Neural cell (in vitro differentiated cells): Measurements from ENCODE around the gene CYP2W1. TPM values are rescaled to one million over a fixed set of nuclear protein-coding genes. Genes with fewer than 3 reads are reported as not detected.

Experiments
- H2AFZ ChIP-seq: fragments of 200-600, 300-800 bp; sonication (generic), shearing (Covaris generic); 2 replicates; pipeline ENCODE4 v1.6.0; 2014; ENCODE audit warnings: low read depth, mild to moderate bottlenecking, antibody characterized with exemption, low read length, moderate library complexity
- H3F3A ChIP-seq: fragments of 200-600 bp; shearing (Covaris generic); 2 replicates; pipeline ENCODE4 v1.6.1; 2016; ENCODE audit warnings: mild to moderate bottlenecking, moderate library complexity, mixed read lengths, antibody characterized with exemption, low read length; ENCODE audit not compliant: insufficient read depth, poor library complexity, severe bottlenecking
- H3K27ac ChIP-seq: fragments of 200-600, 300-800 bp; sonication (generic), shearing (Covaris generic); 2 replicates; pipeline ENCODE4 v1.5.1; 2014; ENCODE audit warnings: mild to moderate bottlenecking, low read length, moderate library complexity
- H3K27me3 ChIP-seq: fragments of 300-800, 200-600 bp; sonication (generic), shearing (Covaris generic); 2 replicates; pipeline ENCODE4 v1.6.0; 2014; ENCODE audit warnings: mild to moderate bottlenecking, low read depth, low read length, moderate library complexity; ENCODE audit not compliant: insufficient read depth
- H3K36me3 ChIP-seq: fragments of 300-800, 200-600 bp; sonication (generic), shearing (Covaris generic); 2 replicates; pipeline ENCODE4 v1.5.1; 2014; ENCODE audit warnings: mild to moderate bottlenecking, antibody characterized with exemption, low read length, moderate library complexity; ENCODE audit not compliant: insufficient read depth
- H3K4me2 ChIP-seq: fragments of 300-800, 200-600 bp; sonication (generic), shearing (Covaris generic); 2 replicates; pipeline ENCODE4 v1.6.0; 2014; ENCODE audit warnings: mild to moderate bottlenecking, low read length
- H3K4me3 ChIP-seq: fragments of 300-800, 200-600 bp; sonication (generic), shearing (Covaris generic); 2 replicates; pipeline ENCODE4 v1.5.1; 2014; ENCODE audit warnings: mild to moderate bottlenecking, low read length, moderate library complexity
- H3K79me2 ChIP-seq: fragments of 200-600 bp; shearing (Covaris generic); replicated peaks from 2 replicates; pipeline ENCODE4 v1.6.0; 2014; ENCODE audit warnings: mild to moderate bottlenecking, low read length, moderate library complexity; ENCODE audit not compliant: insufficient read depth
- H3K9ac ChIP-seq: fragments of 300-800, 200-600 bp; sonication (generic), shearing (Covaris generic); 2 replicates; pipeline ENCODE4 v1.6.1; 2016; ENCODE audit warnings: mild to moderate bottlenecking, low read length, mixed read lengths
- H3K9me2 ChIP-seq: fragments of 200-600 bp; shearing (Covaris generic); 2 replicates; pipeline ENCODE4 v1.6.1; 2016; ENCODE audit warnings: mild to moderate bottlenecking, low read length, mixed read lengths; ENCODE audit not compliant: insufficient read depth
- H3K9me3 ChIP-seq: fragments of 200-600, 300-800 bp; sonication (generic), shearing (Covaris generic); 2 replicates; pipeline ENCODE4 v1.6.1; 2016; ENCODE audit warnings: mild to moderate bottlenecking, mixed run types, low read length, moderate library complexity, mixed read lengths
- H4K20me1 ChIP-seq: fragments of 200-600 bp; shearing (Covaris generic); 2 replicates; pipeline ENCODE4 v1.6.1; 2016; ENCODE audit warnings: mild to moderate bottlenecking, mixed run types; ENCODE audit not compliant: insufficient read depth
- CTCF ChIP-seq: fragments of 450-650 bp; IDR thresholded peaks from 2 replicates; pipeline ENCODE4 v1.5.1; 2014; ENCODE audit warnings: antibody characterized with exemption, mild to moderate bottlenecking, moderate library complexity; ENCODE audit not compliant: poor library complexity, severe bottlenecking
- EP300 ChIP-seq: fragments of 450-650 bp; conservative IDR thresholded peaks from 2 replicates; pipeline ENCODE4 v1.6.1; 2014; ENCODE audit warnings: antibody characterized with exemption, mild to moderate bottlenecking, moderate library complexity; ENCODE audit not compliant: poor library complexity, severe bottlenecking
- EZH2 ChIP-seq: fragments of 200-600, 300-800 bp; shearing (Covaris generic), sonication (generic); IDR thresholded peaks from 2 replicates; pipeline ENCODE4 v1.6.1; 2014; ENCODE audit warnings: antibody characterized with exemption, low read length, borderline replicate concordance, mild to moderate bottlenecking; ENCODE audit not compliant: insufficient read depth, poor library complexity, severe bottlenecking
- MXI1 ChIP-seq: fragments of 450-650 bp; conservative IDR thresholded peaks from 2 replicates; pipeline ENCODE4 v1.6.1; 2014; ENCODE audit warnings: antibody characterized with exemption, mild to moderate bottlenecking; ENCODE audit not compliant: poor library complexity, severe bottlenecking
- POLR2AphosphoS5 ChIP-seq: IDR thresholded peaks from 2 replicates; pipeline ENCODE4 v1.6.1; 2012
- RAD21 ChIP-seq: fragments of 450-650 bp; conservative IDR thresholded peaks from 2 replicates; pipeline ENCODE4 v1.6.1; 2014; ENCODE audit warnings: antibody characterized with exemption, mild to moderate bottlenecking, moderate library complexity
- REST ChIP-seq: IDR thresholded peaks from 2 replicates; pipeline ENCODE4 v1.6.1; 2012; ENCODE audit warnings: borderline replicate concordance
- SMC3 ChIP-seq: fragments of 450-650 bp; conservative IDR thresholded peaks from 2 replicates; pipeline ENCODE4 v1.6.1; 2014; ENCODE audit warnings: antibody characterized with exemption, mild to moderate bottlenecking, moderate library complexity; ENCODE audit not compliant: poor library complexity
- TAF1 ChIP-seq: IDR thresholded peaks from 2 replicates; pipeline ENCODE4 v1.6.1; 2012; ENCODE audit warnings: low read depth
- polyA plus RNA-seq: library from polyadenylated mRNA; depleted of rRNA; stranded (reverse); fragments of >200 nt; gene quantifications from 2 replicates; pipeline ENCODE4 v1.2.3, GENCODE V29; 2014

The CYP2W1 gene
- polyA plus RNA-seq, 1 donor from 2014 or later = not detected

GRCh38 chr7:1020849-1021251 is 37.9 kb downstream of the CYP2W1 start:
- H4K20me1 ChIP-seq = peaks cover 15% of the 10 kb centered on the region
- no peak overlapping the region for H3K4me2 ChIP-seq
- TF ChIP-seq REST (no peak), SMC3 (no peak), EZH2 (no peak), CTCF (no peak), MXI1 (no peak), TAF1 (no peak), RAD21 (no peak), POLR2AphosphoS5 (no peak), EP300 (no peak)
- H3F3A ChIP-seq = no peaks in the 10 kb centered on the region
- peaks cover 14% of the 10 kb centered on the region for H3K36me3 ChIP-seq
- no peak overlapping the region for H3K27ac ChIP-seq
- no peak overlapping the region for H2AFZ ChIP-seq
- no peak overlapping the region for H3K4me3 ChIP-seq
- H3K9me2 ChIP-seq = no peaks in the 10 kb centered on the region
- H3K9me3 ChIP-seq = peaks cover 14% of the 10 kb centered on the region
- H3K27me3 ChIP-seq = no peaks in the 10 kb centered on the region
- peaks cover 26% of the 10 kb centered on the region for H3K79me2 ChIP-seq
- H3K9ac ChIP-seq = no peak overlapping the region

GRCh38 chr7:1021366-1021765 is 38.4 kb downstream of the CYP2W1 start:
- H3K9me3 ChIP-seq = peaks cover 14% of the 10 kb centered on the region
- H3K9ac ChIP-seq = no peak overlapping the region
- peaks cover 19% of the 10 kb centered on the region for H3K36me3 ChIP-seq
- TF ChIP-seq TAF1 (no peak), CTCF (no peak), RAD21 (no peak), REST (no peak), MXI1 (no peak), POLR2AphosphoS5 (no peak), EZH2 (no peak), EP300 (no peak), SMC3 (no peak)
- H3K4me3 ChIP-seq = no peak overlapping the region
- H3K79me2 ChIP-seq = peaks cover 31% of the 10 kb centered on the region
- H3K4me2 ChIP-seq = no peak overlapping the region
- no peak overlapping the region for H2AFZ ChIP-seq
- peaks cover 20% of the 10 kb centered on the region for H4K20me1 ChIP-seq
- H3K27me3 ChIP-seq = no peaks in the 10 kb centered on the region
- no peaks in the 10 kb centered on the region for H3K9me2 ChIP-seq
- H3K27ac ChIP-seq = no peak overlapping the region
- H3F3A ChIP-seq = no peaks in the 10 kb centered on the region
